GM18511 (cell line): ENCODE results near the gene CHEK1.
A peak's percentile ranks its signal among the peaks of the same experiment; 100 is the strongest.
"Not testable (repeated sequence)": the region's sequence is repeated elsewhere in the genome, so short reads cannot be mapped to it uniquely, and the experiment has no call there.

Experiments used
- ATAC-seq: cut with Tn5 transposase; IDR thresholded peaks from one replicate; pipeline ENCODE4 v1.9.1; 2021; ENCODE audit warnings: mild to moderate bottlenecking, moderate library complexity; ENCODE audit not compliant: unreplicated experiment

Gene CHEK1

DNA sequence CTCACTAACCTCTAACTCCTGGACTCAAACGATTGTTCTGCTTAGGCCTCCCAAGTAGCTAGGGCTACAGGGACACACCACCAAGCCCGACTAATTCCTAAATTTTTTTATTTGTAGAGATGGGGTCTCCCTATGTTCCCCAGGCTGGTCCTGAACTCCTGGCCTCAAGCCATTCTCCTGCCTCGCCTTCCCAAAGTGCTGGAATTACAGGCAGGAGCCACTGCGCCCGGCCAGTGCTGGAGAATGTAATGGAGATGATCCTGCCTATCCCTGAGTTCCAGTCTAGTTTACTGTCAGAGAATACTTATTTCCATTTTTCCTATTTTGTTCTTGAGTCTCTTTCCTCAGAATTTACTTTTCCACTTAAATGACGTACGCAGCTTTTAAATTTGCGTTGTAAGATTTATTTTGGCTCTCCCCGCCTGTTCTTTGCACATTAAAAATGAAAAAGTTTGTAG lies at the start of gene CHEK1:
Gene CHEK1, plus strand, starts transcription at position 408 of the 458 bp plus-strand sequence. CDS start 1,606 bp downstream, outside the sequence.
- ATAC-seq = no peak

DNA sequence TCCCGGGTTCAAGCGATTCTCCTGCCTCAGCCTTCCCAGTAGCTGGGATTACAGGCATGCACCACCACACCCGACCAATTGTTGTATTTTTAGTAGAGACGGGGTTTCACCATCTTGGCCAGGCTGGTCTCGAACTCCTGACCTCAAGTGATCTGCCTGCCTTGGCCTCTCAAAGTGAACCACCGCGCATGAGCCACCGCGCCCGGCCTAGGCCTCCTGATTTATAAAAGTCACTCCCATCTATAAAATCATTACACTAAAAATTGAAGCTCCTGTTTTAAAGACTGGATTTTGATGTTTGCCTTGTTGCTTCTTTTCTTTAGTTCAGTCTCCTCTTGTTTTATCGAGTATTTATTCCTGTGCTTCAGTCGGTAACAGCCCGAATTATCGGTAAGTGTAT lies 47.8 kb upstream of the CHEK1 start:
- ATAC-seq = not testable (repeated sequence)

DNA sequence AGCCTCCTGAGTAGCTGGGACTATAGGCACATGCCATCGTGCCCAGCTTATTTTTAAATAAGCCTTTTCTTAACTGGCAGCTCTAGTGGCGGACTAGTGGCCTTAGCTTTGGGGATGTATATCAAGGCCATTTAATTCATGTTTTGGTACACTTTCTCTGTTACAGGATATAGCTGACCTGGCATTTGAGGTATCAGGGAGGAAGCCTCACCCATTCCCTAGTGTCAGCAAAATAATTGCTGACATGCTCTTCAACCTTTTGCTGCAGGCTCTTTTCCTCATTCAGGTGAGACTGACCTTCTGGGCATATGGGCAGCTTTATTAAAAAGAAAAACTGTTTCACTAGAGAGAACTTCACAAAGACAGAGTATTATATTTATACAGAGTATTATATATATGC lies 46.2 kb upstream of the CHEK1 start:
- ATAC-seq = no peak

DNA sequence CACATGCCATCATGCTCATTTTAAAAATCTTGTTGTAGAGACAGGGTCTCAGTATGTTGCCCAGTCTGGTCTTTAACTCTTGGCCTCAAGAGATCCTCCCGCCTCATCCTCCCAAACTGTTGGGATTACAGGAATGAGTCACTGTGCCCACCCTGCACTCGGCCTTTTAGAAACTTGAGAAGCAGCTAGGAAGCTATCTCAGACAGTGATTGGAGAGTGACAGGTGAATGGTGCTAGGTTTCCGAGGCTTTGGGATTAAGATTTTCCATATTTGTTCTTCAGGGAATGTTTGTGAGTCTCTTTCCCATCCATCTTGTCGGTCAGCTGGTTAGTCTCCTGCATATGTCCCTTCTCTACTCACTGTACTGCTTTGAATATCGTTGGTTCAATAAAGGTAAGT lies 45.2 kb upstream of the CHEK1 start:
- no peak for ATAC-seq

DNA sequence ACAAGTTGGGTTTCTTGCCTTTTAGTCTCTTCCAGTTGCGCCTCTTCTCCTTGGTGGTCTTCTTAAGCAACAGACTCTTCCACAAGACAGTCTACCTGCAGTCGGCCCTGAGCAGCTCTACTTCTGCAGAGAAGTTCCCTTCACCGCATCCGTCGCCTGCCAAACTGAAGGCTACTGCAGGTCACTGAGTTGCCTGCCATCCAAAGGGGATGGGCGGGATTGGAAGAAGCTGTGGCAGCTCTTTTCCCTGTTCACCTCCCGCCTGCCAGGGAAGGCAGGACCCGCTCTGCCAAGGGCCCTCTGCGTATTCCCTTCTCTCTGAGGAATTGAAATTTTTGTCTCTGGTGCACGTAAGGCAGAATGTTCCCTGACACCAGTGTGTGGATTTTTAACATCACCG lies 41.5 kb upstream of the CHEK1 start:
- no peak for ATAC-seq

DNA sequence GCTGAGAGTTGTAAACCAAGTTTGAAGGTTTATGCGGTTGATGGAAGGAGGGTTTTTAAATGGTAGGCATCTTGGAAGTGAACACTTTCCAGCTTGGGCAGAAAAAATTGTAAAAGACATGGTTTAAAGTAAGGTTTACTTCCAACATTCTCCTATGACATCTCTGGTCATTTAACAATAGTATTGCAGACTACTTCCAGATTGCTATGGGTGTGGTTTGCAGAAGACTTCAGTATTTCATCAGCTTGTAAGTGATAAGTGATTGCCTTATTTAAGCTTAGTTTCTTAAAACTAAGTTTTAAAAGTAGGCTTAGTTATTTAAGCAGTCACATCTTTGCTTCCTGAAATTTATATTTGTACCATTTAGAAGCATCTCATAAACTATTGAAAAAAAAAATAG lies 39.5 kb upstream of the CHEK1 start:
- ATAC-seq = no peak

DNA sequence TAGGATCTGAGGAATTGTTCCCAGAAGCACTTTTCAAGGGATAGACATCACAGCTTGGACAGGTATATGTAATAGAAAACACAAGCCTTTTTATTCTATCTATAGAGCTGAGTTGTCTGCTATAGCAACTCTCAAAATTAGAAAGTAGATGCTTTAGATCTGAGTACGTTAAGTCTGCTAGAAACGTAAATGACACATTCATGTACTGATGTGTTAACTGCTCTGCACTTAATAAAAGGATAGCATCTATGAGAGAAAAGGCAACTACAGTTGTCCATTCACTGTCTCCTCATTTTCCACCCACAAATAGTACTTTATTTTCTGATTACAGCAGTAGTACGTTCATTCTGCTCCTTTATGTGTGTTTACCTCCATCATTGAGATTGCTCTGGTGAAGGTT lies 38.3 kb upstream of the CHEK1 start:
- no peak for ATAC-seq

DNA sequence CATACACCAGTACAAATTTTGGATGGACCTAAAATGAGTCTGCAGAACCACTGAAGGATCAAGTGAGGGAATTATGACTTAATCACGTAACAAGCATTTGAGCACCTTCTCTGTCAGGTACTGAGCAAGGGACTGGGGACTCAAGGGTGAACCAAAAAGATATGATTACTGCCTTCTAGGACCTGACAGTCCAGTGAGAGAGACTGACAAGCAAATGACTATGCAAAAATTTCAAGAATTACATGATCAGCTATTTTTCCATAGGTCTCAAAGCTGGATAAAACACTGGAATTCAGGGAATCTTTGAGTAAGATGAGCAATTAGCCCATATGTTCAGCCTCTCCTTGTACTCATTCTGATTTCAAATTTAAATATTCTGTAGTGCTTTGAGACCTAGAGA lies 37.5 kb upstream of the CHEK1 start:
- ATAC-seq = no peak

DNA sequence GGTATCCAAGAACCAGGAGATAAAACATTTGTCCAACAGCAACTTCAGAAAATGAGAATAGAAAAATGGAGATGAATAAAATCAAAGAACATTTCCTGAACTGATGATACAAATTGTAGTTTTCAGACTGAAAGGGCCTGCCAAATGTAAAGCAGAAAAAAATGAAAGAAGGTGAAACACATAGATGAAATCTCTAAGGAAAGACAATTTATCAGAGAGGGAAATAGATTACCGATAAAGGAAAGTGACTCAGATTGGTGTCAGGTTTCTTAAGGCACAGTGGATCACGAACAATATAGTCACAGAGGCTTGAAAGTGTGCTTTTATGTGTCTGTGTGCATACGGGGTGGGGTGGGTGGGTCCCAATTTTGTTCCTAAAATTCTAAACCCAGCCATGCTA lies 36.5 kb upstream of the CHEK1 start:
- no peak for ATAC-seq

DNA sequence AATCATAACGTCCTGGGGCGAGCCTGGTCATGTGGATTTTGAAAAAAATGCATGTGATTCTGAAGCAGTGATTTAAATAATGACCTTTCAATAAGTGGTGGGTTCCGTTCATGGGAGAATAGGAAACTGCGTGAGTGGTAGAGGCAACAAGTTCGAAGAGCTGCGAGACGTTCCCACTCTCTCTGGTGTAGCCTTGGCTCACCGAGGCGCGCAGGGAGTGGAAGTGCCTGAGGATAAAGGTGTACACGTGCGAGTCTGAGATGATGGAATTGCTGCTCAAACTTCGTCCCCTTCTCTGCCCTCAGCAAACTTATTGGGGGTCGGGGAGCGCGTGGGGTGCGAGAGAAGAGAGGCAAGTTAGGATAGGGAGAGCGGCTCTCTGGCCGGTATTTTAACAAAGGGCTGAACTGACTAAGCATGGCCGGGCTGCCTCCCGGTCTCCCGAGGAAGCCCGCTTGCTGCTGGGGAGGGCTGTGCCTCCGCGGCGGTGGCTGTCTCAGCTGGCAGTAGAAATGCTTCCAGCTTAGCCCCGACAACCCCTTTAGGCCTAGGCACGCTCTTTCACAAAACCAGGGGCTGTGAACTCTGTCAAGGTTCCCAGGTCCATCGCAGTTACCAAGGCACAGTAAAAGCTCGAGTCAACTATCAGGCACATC lies 33.2 kb upstream of the CHEK1 start:
- peak; percentile 28 for ATAC-seq

DNA sequence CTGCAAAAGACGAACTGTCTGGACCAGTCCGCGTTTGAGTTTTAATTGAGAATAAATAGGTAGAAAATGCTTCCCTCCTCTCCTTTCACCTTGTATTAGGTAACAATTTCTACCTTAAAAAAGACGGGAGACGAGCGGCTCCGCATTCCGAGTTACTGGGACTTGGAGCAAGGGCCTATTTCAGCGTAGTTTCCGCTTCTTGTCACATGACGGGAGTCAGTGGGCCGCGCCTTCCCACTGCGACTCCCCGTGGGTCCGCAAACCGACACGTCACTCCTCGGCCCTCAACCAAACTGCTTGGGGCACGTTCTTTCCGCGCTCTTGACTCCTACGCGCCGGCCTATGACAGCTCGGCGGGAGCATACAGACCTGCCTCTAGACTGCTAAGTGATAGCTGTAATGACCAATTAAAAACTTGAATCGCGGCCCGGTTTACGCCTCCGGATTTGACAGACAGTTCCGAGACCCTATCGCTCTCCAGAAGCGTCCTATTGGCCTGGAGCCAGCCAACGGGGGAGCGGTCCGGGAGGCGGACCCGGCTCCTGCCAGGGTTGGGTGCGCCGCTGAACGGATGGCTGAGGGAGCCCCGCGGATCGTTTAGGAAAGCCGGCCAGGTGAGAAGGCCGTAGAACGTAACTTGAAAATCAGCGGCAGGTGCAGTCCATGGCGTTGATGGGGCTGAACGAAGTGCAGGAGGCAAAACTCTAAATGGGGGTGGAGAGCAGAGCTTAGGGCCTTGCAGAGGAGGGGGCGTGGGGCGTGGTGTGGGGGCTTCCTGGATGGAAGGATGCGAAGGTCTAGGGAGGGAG lies 32.5 kb upstream of the CHEK1 start, which contains the start of gene STT3A:
Gene STT3A, plus strand, starts transcription at position 548 of the 809 bp plus-strand sequence. CDS start 3,064 bp downstream, outside the sequence.
- peak; percentile 96 for ATAC-seq

DNA sequence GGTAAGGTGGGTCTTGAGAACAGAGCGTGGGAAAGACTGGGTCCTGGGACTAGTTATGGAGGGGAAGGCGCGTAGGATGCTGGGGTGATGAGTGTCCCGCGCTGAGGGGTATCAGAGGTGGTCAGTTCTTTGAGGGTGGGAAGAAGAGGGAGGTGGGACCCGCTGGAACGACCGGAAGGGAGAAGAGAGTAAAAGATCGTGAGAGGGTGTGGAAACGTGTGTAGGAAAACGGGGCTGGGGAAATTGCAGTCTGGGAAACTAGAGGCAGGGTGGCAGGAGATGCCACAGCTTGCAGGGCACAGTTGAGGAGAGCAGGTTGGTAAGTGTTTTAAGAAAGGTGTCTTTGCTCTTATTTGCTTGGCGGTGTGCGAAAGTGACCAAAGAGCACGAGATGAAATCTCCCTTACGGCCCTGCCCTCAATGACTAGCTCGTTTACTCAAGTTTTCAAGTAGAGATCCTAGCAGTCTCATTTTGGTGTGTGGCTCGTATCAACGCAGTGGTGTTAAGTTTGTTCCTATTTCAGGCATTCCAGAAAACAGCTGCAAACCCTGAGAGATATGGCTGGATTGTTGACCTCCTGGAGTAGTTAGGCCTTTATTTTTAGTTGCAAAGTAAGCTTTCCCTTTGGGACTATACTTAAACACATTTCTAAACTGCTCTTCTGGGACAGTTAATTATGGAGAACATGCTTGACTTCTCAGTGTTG lies 31.7 kb upstream of the CHEK1 start:
- ATAC-seq = peak; percentile 0

DNA sequence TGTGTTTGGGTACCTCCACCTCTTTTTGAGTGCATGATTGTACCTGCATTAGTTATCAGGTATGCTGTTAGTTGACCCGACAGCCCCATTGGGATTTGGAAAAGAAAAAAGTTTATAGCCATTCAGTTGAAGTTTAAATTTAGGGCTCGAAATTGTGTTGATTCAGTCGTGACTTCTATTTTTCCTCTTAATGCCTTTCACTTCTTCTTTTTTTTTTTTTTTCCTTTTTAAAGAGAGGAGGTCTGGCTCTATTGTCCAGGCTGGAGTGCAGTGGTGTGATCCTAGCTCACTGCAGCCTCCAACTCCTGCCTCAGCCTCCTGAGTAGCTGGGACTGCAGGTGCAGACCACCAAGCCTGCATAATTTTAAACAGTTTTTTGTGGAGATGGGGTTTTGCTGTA lies 30.0 kb upstream of the CHEK1 start:
- ATAC-seq = no peak

DNA sequence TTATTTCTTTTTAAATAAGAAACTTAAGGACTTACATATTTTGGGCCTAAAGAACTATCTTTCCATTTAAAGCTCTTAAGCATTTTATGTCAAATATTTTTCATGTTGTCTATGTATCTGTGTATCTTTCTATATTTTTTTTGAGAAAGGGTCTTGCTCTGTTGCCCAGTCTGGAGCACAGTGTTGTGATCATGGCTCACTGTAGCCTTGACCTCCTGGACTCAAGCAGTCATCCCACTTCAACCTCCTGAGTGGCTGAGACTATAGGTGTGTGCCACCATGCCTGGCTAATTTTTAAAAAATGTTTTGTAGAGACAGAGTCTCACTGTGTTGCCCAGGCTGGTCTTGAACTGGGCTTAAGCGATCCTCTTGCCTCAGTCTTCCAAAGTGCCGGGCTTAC lies 24.3 kb upstream of the CHEK1 start:
- ATAC-seq = no peak

DNA sequence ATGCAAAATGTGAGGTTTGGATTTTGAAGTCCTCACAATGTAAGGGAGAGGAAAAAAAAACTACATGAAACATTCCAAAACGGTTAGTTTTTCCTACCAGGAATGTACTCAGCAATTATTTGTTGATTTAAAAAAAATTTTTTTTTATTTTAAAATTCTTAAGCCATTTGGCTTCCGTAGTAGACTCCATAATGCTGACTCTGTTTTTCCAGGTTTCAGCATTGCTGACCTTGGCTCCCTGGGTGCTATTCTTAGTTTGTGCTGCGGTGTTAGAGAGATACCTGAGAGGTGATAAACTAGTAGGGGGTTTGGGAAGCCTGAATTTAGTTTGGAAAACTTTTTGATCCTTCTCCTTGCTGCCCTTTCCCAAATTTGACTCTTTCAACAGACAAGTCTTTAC lies 21.8 kb upstream of the CHEK1 start:
- no peak for ATAC-seq

DNA sequence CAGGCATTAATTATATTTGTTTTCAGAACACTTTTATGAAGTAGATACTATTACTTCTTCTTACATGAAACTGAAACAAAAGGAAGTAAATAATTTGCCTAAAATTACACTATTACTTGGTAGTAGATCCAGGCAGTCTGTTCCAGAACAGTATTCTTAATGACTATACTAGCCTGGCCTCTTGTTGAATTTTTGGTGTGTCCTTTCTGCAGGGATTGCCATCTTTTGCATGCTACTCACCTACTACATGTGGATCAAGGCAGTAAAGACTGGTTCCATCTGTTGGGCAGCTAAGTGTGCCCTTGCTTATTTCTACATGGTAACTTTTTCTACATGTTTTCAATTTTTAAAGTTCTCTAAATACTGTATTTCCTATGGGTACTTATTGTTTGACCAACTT lies 19.5 kb upstream of the CHEK1 start:
- ATAC-seq = no peak

DNA sequence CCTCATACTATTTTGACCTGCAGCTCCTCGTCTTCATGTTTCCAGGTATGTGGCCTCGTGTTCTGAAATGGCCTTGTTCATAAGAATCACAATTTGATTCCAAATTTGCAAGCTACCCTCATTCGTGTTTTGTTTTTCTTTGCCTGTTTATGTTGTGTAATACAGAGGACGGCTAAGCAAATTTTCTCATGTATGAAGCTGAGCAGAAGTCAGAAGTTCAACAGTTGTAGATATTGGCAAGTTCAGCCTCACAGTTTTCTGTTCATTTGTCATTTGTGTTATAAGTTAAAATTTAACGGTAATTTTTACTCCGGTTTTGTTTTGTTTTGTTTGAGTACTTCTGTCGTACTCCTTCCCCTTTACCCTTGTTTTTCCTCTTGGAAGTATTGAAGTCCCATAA lies 15.4 kb upstream of the CHEK1 start:
- no peak for ATAC-seq

DNA sequence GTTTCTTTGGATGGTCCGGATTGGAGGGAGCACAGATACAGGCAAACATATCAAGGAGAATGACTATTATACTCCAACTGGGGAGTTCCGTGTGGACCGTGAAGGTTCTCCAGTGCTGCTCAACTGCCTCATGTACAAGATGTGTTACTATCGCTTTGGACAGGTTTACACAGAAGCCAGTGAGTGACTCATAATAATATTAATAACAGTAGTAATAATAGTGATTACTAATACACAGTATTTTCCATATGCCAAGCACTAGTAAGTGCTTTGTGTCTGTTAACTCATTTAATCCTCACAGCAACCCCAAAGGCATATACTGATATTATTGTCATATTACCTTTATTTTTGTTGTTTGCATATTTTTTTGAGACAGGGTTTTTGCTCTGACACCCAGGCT lies 6.6 kb upstream of the CHEK1 start:
- ATAC-seq = no peak

DNA sequence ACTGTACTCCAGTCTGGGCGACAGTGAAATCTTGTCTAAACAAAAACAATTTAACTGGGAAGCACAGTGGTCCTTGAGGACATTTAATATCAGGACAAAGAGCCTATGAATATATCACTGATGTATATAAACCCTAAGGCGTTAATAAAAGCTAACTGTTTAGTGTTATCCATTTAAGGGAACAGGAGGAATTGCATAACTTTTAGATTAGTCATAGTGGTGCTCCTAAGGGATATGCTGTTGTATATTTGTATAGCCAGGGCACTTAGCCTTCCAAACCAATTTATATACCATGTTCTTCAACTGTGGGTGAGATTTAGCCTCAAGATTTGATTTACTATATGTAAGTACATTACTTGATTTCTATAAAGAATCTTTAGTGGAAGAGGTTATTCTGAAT lies 3.0 kb upstream of the CHEK1 start:
- ATAC-seq = no peak

DNA sequence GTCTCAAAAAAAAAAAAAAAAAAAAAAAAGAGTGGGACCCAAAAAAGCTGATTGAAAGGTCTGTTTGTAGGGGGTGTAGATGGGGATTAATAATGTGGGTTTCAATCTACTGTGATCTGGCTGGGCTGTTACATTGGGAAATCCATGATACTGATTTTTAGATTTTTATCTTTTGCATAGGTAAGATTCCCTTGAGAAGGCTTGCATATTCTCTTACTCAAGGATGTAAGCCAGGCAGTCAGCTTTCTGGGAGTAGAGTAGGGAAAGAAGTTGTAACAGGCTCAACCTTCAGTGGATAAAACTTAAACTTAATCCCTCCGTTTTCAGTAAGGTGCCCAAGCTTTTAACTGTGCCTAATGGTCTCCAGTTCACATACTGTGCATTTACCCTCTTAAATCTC lies 1.9 kb upstream of the CHEK1 start:
- no peak for ATAC-seq

DNA sequence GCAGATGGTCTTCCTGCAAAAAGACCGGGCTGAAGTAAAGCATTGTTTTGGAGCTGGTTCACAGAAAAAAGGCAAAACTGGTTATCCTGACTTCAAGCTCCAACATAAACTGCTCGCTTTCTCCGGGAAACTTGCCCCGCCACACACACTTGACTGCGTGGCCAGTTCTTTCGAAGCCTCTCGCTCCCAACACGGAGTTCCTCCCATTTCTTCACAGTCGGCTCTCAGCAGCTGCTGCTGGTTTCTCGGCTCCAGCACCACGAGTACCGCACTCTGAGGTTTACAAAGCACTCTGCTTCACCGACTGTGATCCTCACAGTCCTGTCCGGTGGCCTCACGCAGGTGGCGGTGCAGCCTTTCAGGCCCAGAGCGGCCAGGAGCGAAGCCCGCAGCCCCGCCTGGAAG lies 264 bp downstream of the CHEK1 start:
- no peak for ATAC-seq
